HG02588 (cell line): ENCODE measurements around the gene PIWIL4.

ENCODE experiments used
- ATAC-seq: cut with Tn5 transposase; IDR thresholded peaks from one replicate; pipeline ENCODE4 v1.9.1; 2021; ENCODE audit warnings: mild to moderate bottlenecking, moderate library complexity; ENCODE audit not compliant: unreplicated experiment

Gene PIWIL4

GRCh38 chr11:94661444-94661843 is 94.3 kb downstream of the PIWIL4 start:
- ATAC-seq, result no peak

GRCh38 chr11:94662065-94662779 is 95.1 kb downstream of the PIWIL4 start:
- no peak for ATAC-seq

- ATAC-seq, result no peak
These were observed 95.8 kb downstream of the PIWIL4 start for GRCh38 chr11:94662846-94663390.

- no peak for ATAC-seq
These were observed 97.2 kb downstream of the PIWIL4 start for GRCh38 chr11:94664346-94664745.

GRCh38 chr11:94665116-94665659 is 98.0 kb downstream of the PIWIL4 start:
- no peak for ATAC-seq

GRCh38 chr11:94666792-94667721 is 99.9 kb downstream of the PIWIL4 start:
- ATAC-seq, result no peak

GRCh38 chr11:94668212-94668793 is 101.1 kb downstream of the PIWIL4 start:
- ATAC-seq, result no peak

GRCh38 chr11:94669023-94669422 is 101.9 kb downstream of the PIWIL4 start:
- ATAC-seq, result no peak
